NB4 (cell line): ENCODE data around the gene INSC.

Experiments
- DNase-seq: peaks from one replicate; pipeline ENCODE4 v3.0.0; 2010; ENCODE audit warnings: low read depth
- H3K4me3 ChIP-seq: one replicate; pipeline ENCODE4 v1.5.1; 2011; ENCODE audit warnings: mild to moderate bottlenecking, low read depth, low read length, moderate library complexity
- CTCF ChIP-seq: IDR thresholded peaks from one replicate; pipeline ENCODE4 v1.5.1; 2012; ENCODE audit warnings: low read depth, low read length
- MYC ChIP-seq: IDR thresholded peaks from 2 replicates; pipeline ENCODE4 v1.6.1; 2011; ENCODE audit warnings: low read depth, low read length
- POLR2A ChIP-seq: IDR thresholded peaks from 2 replicates; pipeline ENCODE4 v1.6.1; 2011; ENCODE audit warnings: mild to moderate bottlenecking; ENCODE audit not compliant: insufficient read length; ENCODE audit errors: extremely low read depth
- TF ChIP-seq, protein P1 (sequence below): IDR thresholded peaks from 2 replicates; pipeline ENCODE4 v1.6.1; 2011; ENCODE audit warnings: low read depth, low read length

INSC gene

GRCh38 chr11:15258433-15259165 is 143.9 kb downstream of the INSC start:
- no peak overlapping the region for H3K4me3 ChIP-seq
- TF ChIP-seq, protein P1, sequence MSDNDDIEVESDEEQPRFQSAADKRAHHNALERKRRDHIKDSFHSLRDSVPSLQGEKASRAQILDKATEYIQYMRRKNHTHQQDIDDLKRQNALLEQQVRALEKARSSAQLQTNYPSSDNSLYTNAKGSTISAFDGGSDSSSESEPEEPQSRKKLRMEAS, result no peak
- TF ChIP-seq POLR2A, result no peak
- TF ChIP-seq CTCF, result no peak
- TF ChIP-seq MYC, result no peak
- peak; percentile 11 for DNase-seq

- DNase-seq, result no peak
- H3K4me3 ChIP-seq, result no peak overlapping the region
- TF ChIP-seq CTCF, result no peak
- no peak for TF ChIP-seq POLR2A
- TF ChIP-seq, protein P1, result no peak
- no peak for TF ChIP-seq MYC
Observed at GRCh38 chr11:15266999-15267398, 152.3 kb downstream of the INSC start.

GRCh38 chr11:15268598-15268997 is 153.9 kb downstream of the INSC start:
- no peak overlapping the region for H3K4me3 ChIP-seq
- no peak for DNase-seq
- TF ChIP-seq MYC, result no peak
- TF ChIP-seq POLR2A, result no peak
- TF ChIP-seq, protein P1, result no peak
- no peak for TF ChIP-seq CTCF

DNA sequence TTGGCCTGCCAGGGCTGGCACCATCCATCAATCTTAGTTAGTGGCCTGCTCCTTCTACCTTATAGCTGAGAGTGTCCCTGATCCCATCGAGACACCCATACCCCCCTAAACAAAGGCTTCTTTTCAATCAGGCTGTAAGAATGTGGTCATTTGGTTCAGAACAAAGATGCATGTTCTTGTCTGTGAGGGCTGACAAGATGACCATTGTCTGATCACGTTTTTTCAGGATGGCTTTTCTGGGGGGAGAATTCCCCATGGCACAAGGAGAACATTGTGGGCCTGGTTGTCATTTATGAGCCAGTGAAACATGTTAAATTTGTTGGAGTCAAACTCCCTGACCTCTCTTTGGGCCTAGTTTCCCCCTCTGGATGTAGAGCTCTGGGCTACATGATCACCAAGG is 160.4 kb downstream of the INSC start:
- DNase-seq, result no peak
- TF ChIP-seq CTCF (no peak), MYC (no peak), POLR2A (no peak)
- TF ChIP-seq, protein P1, result no peak

DNA sequence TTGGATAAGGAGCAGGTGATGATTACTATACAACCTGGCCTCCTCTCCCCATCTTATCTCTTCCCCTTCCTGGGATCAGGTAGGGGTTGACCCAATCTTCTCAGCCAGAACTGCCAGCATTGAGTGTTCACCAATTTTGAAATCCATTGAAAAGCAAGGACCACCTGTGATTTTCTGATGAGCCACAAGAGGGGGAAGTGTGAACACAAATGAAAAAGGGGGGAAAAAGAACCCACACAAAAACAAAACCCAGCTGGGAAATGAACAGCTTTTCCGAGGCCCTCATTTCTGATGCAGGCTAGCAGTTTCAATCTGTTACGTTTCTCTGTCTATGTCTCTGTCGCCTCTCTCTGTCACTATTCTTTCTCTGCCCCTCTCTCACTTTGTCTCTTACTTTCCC is 161.9 kb downstream of the INSC start:
- TF ChIP-seq MYC (no peak), POLR2A (no peak), CTCF (peak; percentile 27)
- TF ChIP-seq, protein P1, result no peak
- no peak overlapping the region for H3K4me3 ChIP-seq
- peak; percentile 4 for DNase-seq

More for the DNA sequence above, 160.4 kb downstream of the INSC start:
- no peak overlapping the region for H3K4me3 ChIP-seq
